DOHH2 (cell line): ENCODE measurements around the gene GBE1.

Experiments used
- H3F3A ChIP-seq: fragments of 200-600 bp; sonication (generic), shearing (Covaris generic); 2 replicates; pipeline ENCODE4 v1.6.0; 2016; ENCODE audit warnings: antibody characterized with exemption, mild to moderate bottlenecking; ENCODE audit not compliant: control insufficient read depth, insufficient read depth
- H3K27ac ChIP-seq: fragments of 200-600 bp; sonication (generic); 2 replicates; pipeline ENCODE4 v1.5.1; 2014; ENCODE audit warnings: low read depth, mild to moderate bottlenecking, low read length, moderate library complexity
- H3K27me3 ChIP-seq: fragments of 200-600 bp; sonication (generic); 2 replicates; pipeline ENCODE4 v1.6.1; 2014; ENCODE audit warnings: mild to moderate bottlenecking, low read length, mixed read lengths; ENCODE audit not compliant: control insufficient read depth
- H3K36me3 ChIP-seq: fragments of 200-600 bp; sonication (generic); 2 replicates; pipeline ENCODE4 v1.6.1; 2014; ENCODE audit warnings: mild to moderate bottlenecking, low read length, moderate library complexity, mixed read lengths; ENCODE audit not compliant: control insufficient read depth
- H3K4me1 ChIP-seq: fragments of 200-600 bp; sonication (generic); 2 replicates; pipeline ENCODE4 v1.6.1; 2014; ENCODE audit warnings: mild to moderate bottlenecking, low read length, mixed read lengths; ENCODE audit not compliant: control insufficient read depth
- H3K4me2 ChIP-seq: fragments of 200-600 bp; sonication (generic); 2 replicates; pipeline ENCODE4 v1.6.0; 2014; ENCODE audit warnings: mild to moderate bottlenecking, low read length, moderate library complexity
- H3K4me3 ChIP-seq: fragments of 200-600 bp; sonication (generic); 2 replicates; pipeline ENCODE4 v1.5.1; 2014; ENCODE audit warnings: mild to moderate bottlenecking, low read length, mixed read lengths
- H3K79me2 ChIP-seq: fragments of 200-600 bp; sonication (generic); 2 replicates; pipeline ENCODE4 v1.6.1; 2014; ENCODE audit warnings: mild to moderate bottlenecking, low read length, mixed read lengths; ENCODE audit not compliant: control insufficient read depth
- H3K9me2 ChIP-seq: fragments of 200-600 bp; sonication (generic); replicated peaks from 2 replicates; pipeline ENCODE4 v1.6.1; 2014; ENCODE audit warnings: mild to moderate bottlenecking, low read length, mixed read lengths; ENCODE audit not compliant: control insufficient read depth
- H3K9me3 ChIP-seq: fragments of 200-600 bp; sonication (generic); 2 replicates; pipeline ENCODE4 v1.6.1; 2014; ENCODE audit warnings: antibody characterized with exemption, low read length, mixed read lengths; ENCODE audit not compliant: control insufficient read depth, insufficient read depth
- H4K20me1 ChIP-seq: fragments of 200-600 bp; sonication (generic); 2 replicates; pipeline ENCODE4 v1.6.0; 2014; ENCODE audit warnings: low read depth, mild to moderate bottlenecking, antibody characterized with exemption, low read length, moderate library complexity; ENCODE audit not compliant: control insufficient read depth, insufficient read depth
- CTCF ChIP-seq: fragments of 200-600 bp; sonication (generic); IDR thresholded peaks from one replicate; pipeline ENCODE4 v1.5.1; 2014; ENCODE audit warnings: antibody characterized with exemption, mild to moderate bottlenecking, low read depth, low read length; ENCODE audit not compliant: poor library complexity, severe bottlenecking
- EZH2phosphoT487 ChIP-seq: fragments of 200-600 bp; sonication (generic); IDR thresholded peaks from 2 replicates; pipeline ENCODE4 v1.6.1; 2017; ENCODE audit warnings: borderline replicate concordance, mild to moderate bottlenecking, antibody characterized with exemption, low read length, moderate library complexity, mixed read lengths

GBE1 gene

DNA sequence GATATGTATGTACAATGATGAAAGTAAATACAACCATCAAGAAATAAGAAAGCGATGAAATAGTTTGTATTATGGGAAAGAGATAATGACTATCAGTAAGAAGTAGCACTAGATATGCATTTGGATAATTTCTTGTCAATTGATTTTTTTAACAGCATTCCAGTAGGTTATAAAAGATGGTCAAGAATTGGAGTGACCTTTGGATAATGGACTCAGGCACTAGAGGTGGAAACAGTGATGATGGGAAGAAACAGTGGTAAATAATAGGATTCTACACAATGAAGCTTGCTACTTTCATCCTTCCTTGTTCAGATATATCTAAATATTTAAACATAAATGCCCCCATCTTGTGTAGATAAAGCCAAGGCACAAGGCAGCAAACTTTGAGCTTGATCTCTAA, 101.4 kb downstream of the GBE1 start:
- Histone ChIP-seq H3K9me2 (no peaks in the 10 kb centered on the region), H3K79me2 (no peaks in the 10 kb centered on the region), H3K4me3 (no peak overlapping the region), H3K36me3 (no peaks in the 10 kb centered on the region), H3K27me3 (no peaks in the 10 kb centered on the region), H4K20me1 (no peaks in the 10 kb centered on the region), H3K4me1 (no peaks in the 10 kb centered on the region), H3K9me3 (no peaks in the 10 kb centered on the region), H3K4me2 (no peak overlapping the region), H3F3A (no peaks in the 10 kb centered on the region), H3K27ac (no peak overlapping the region)
- no peak for TF ChIP-seq CTCF
- TF ChIP-seq EZH2phosphoT487 = no peak

DNA sequence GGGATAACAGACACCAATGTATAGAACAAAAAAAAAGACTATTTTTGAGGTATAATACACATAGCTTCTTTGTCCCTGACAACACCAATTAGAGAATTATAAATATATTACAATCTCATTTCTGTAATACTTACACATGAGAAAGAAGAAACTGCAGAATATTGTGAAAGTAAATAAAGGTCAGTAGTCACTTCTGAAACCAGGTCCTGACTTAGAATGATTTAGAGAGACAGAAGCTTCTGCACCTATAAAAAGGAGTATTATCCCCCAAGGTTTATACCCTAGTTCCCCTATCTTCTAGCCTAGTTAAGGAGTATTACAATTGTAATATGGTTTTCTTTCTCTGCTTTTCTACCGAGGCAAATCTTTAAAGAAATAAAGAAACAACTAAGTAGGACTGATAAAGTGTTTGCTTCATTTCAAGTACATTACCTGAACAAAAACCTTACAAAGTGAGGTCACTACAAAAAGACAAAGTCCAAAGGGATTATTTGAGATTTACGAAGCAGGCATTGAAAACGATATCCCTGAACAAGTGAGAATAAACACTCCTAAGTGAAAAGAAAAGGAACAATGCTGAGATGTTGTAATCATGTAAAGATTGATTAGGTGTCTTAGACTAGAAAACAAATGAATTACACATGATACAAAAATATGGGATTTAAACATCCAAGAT, 103.0 kb downstream of the GBE1 start:
- Histone ChIP-seq H3F3A (no peaks in the 10 kb centered on the region), H3K9me3 (no peaks in the 10 kb centered on the region), H3K27ac (no peak overlapping the region), H3K36me3 (no peaks in the 10 kb centered on the region), H3K9me2 (no peaks in the 10 kb centered on the region), H3K27me3 (no peaks in the 10 kb centered on the region), H3K4me3 (no peak overlapping the region), H3K4me2 (no peak overlapping the region), H3K4me1 (no peaks in the 10 kb centered on the region), H4K20me1 (no peaks in the 10 kb centered on the region), H3K79me2 (no peaks in the 10 kb centered on the region)
- TF ChIP-seq CTCF (no peak), EZH2phosphoT487 (no peak)

- H3K36me3 ChIP-seq = no peaks in the 10 kb centered on the region
- H3K27me3 ChIP-seq = no peaks in the 10 kb centered on the region
- no peak overlapping the region for H3K27ac ChIP-seq
- H3K4me1 ChIP-seq = no peaks in the 10 kb centered on the region
- no peak overlapping the region for H3K4me2 ChIP-seq
- no peak overlapping the region for H3K4me3 ChIP-seq
- H3K79me2 ChIP-seq = no peaks in the 10 kb centered on the region
- H4K20me1 ChIP-seq = no peaks in the 10 kb centered on the region
- TF ChIP-seq EZH2phosphoT487 (no peak), CTCF (no peak)
- no peaks in the 10 kb centered on the region for H3K9me3 ChIP-seq
- no peaks in the 10 kb centered on the region for H3K9me2 ChIP-seq
- H3F3A ChIP-seq = no peaks in the 10 kb centered on the region
These were observed 110.3 kb downstream of the GBE1 start for GRCh38 chr3:81651139-81651538.
